Measurements from ENCODE around the gene NLRP4. TPM values are rescaled to one million over a fixed set of nuclear protein-coding genes. Genes with fewer than 3 reads are reported as not detected.

The NLRP4 gene, protein sequence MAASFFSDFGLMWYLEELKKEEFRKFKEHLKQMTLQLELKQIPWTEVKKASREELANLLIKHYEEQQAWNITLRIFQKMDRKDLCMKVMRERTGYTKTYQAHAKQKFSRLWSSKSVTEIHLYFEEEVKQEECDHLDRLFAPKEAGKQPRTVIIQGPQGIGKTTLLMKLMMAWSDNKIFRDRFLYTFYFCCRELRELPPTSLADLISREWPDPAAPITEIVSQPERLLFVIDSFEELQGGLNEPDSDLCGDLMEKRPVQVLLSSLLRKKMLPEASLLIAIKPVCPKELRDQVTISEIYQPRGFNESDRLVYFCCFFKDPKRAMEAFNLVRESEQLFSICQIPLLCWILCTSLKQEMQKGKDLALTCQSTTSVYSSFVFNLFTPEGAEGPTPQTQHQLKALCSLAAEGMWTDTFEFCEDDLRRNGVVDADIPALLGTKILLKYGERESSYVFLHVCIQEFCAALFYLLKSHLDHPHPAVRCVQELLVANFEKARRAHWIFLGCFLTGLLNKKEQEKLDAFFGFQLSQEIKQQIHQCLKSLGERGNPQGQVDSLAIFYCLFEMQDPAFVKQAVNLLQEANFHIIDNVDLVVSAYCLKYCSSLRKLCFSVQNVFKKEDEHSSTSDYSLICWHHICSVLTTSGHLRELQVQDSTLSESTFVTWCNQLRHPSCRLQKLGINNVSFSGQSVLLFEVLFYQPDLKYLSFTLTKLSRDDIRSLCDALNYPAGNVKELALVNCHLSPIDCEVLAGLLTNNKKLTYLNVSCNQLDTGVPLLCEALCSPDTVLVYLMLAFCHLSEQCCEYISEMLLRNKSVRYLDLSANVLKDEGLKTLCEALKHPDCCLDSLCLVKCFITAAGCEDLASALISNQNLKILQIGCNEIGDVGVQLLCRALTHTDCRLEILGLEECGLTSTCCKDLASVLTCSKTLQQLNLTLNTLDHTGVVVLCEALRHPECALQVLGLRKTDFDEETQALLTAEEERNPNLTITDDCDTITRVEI
- polyA plus RNA-seq (2013, experiment 1 of 4) = not detected
- polyA plus RNA-seq (2013, experiment 2 of 4) = not detected
- not detected for polyA plus RNA-seq (2013, experiment 3 of 4)
- not detected for polyA plus RNA-seq (2013, experiment 4 of 4)

DNA sequence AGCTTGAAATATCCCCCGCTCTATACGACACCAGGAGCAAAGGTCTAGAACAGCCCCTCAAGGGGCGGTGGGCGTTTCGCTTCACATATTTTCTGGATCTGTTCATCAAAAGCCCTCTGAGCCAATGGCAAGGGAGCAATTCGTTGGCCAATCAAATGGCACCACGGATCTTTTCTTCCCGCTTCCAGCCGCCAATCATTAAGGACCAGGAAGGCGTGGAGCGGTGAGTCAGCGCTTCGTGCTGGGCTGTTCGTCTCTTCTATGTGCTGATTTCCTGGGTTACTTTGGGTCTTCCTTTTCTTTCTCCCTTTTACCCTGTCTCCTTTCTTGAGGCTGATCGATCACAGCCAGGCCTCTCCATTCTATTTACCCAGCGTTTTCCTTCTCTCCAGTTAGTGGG is at the start of gene NLRP4:
TSS of gene NLRP4 (plus strand) at position 201 of the 400 bp plus-strand sequence. CDS start 15,541 bp downstream, outside the sequence.
- no peaks in the 10 kb centered on the region for H3K4me1 ChIP-seq (ENCODE audit: control insufficient read depth, insufficient read depth, low read length)
- 85 to 86% methylated on average over 15 to 16 of the region's 16 CpGs for whole genome bisulfite sequencing, 2 experiments
- H3K27ac ChIP-seq (ENCODE audit: insufficient read depth, low read depth, low read length, poor library complexity, severe bottlenecking) = no peak within 1 kb of the TSS
- H3K27me3 ChIP-seq (ENCODE audit: control insufficient read depth, insufficient read depth, low read length, poor library complexity, severe bottlenecking) = no peaks in the 10 kb centered on the region
- H3K9me3 ChIP-seq (ENCODE audit: control insufficient read depth, low read length) = peaks cover 6% of the 10 kb centered on the region
- H3K36me3 ChIP-seq (ENCODE audit: control insufficient read depth, insufficient read depth, low read length) = no peaks in the 10 kb centered on the region
- H3K4me3 ChIP-seq (ENCODE audit: insufficient read depth, low read depth, low read length) = no peak within 1 kb of the TSS

DNA sequence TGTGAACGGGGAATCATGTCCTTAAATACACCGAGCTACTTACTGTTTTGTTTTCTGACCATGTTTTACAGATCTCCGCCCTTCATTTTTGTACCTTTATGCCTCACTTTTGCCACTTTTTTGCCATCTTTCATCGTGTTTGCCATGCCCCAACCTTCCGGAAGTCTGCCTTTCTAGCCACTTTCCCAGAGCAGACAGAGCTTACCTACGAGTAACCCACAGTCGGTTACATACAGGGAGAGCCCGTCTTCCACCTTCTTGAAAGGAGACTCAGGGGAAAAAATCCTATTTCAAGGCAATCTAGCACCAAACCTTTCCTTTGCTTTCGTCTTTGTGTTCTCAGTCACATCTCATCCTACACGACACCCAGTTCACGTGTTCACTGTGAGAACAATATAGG is 41.3 kb upstream of the NLRP4 start:
- no peak overlapping the region for H3K4me3 ChIP-seq (ENCODE audit: insufficient read depth, low read depth, low read length)
- H3K27ac ChIP-seq (ENCODE audit: insufficient read depth, low read depth, low read length, poor library complexity, severe bottlenecking) = no peak overlapping the region
- no peaks in the 10 kb centered on the region for H3K27me3 ChIP-seq (ENCODE audit: control insufficient read depth, insufficient read depth, low read length, poor library complexity, severe bottlenecking)
- no peaks in the 10 kb centered on the region for H3K4me1 ChIP-seq (ENCODE audit: control insufficient read depth, insufficient read depth, low read length)
- H3K9me3 ChIP-seq (ENCODE audit: control insufficient read depth, low read length) = no peaks in the 10 kb centered on the region
- H3K36me3 ChIP-seq (ENCODE audit: control insufficient read depth, insufficient read depth, low read length) = no peaks in the 10 kb centered on the region
- 80 to 82% methylated on average over 11 of the region's 11 CpGs for WGBS, 2 experiments

DNA sequence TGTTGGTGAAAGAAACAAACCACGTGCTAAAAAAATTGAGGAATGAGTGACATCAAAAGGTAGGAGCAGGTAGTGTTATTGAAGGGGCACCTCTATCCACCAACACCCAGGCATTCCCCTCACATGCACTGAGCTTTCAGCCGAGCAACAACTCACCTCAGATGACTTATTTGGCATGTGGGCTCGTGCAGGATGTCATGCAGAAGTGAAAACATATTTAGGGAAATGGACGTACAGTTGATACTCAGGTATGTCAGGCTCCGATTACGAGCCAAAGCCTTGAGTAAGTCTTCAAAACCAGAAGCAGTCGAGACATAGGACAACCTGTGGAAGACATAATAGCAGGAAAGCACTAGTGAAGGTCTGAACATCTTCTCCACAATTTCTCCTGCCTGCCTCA is 34.9 kb upstream of the NLRP4 start:
- Histone ChIP-seq H3K4me3 (ENCODE audit: insufficient read depth, low read depth, low read length) (no peak overlapping the region), H3K27ac (ENCODE audit: insufficient read depth, low read depth, low read length, poor library complexity, severe bottlenecking) (no peak overlapping the region), H3K4me1 (ENCODE audit: control insufficient read depth, insufficient read depth, low read length) (no peaks in the 10 kb centered on the region), H3K36me3 (ENCODE audit: control insufficient read depth, insufficient read depth, low read length) (no peaks in the 10 kb centered on the region), H3K9me3 (ENCODE audit: control insufficient read depth, low read length) (no peaks in the 10 kb centered on the region), H3K27me3 (ENCODE audit: control insufficient read depth, insufficient read depth, low read length, poor library complexity, severe bottlenecking) (no peaks in the 10 kb centered on the region)
- WGBS, 2 experiments = 63 to 66% methylated on average over 7 of the region's 7 CpGs

DNA sequence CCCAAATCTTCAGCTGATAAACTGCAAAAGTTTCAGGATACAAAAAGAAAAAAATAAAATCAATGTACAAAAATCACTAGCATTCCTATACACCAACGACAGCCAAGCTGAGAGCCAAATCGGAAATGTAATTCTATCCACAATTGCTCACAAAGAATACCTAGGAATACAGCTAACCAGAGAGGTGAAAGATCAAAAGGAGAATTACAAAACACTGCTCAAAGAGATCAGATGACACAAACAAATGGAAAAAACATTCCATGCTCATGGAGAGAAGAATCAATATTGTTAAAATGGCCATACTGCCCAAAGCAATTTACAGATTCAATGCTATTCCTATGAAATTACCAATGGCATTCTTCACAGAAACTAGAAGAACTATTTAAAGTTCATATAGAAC is 34.1 kb upstream of the NLRP4 start:
- no peaks in the 10 kb centered on the region for H3K36me3 ChIP-seq (ENCODE audit: control insufficient read depth, insufficient read depth, low read length)
- no peaks in the 10 kb centered on the region for H3K27me3 ChIP-seq (ENCODE audit: control insufficient read depth, insufficient read depth, low read length, poor library complexity, severe bottlenecking)
- H3K9me3 ChIP-seq (ENCODE audit: control insufficient read depth, low read length) = no peaks in the 10 kb centered on the region
- 63 to 86% methylated on average over 2 of the region's 2 CpGs for WGBS, 2 experiments
- H3K4me1 ChIP-seq (ENCODE audit: control insufficient read depth, insufficient read depth, low read length) = no peaks in the 10 kb centered on the region
- H3K4me3 ChIP-seq (ENCODE audit: insufficient read depth, low read depth, low read length) = no peak overlapping the region
- H3K27ac ChIP-seq (ENCODE audit: insufficient read depth, low read depth, low read length, poor library complexity, severe bottlenecking) = no peak overlapping the region

DNA sequence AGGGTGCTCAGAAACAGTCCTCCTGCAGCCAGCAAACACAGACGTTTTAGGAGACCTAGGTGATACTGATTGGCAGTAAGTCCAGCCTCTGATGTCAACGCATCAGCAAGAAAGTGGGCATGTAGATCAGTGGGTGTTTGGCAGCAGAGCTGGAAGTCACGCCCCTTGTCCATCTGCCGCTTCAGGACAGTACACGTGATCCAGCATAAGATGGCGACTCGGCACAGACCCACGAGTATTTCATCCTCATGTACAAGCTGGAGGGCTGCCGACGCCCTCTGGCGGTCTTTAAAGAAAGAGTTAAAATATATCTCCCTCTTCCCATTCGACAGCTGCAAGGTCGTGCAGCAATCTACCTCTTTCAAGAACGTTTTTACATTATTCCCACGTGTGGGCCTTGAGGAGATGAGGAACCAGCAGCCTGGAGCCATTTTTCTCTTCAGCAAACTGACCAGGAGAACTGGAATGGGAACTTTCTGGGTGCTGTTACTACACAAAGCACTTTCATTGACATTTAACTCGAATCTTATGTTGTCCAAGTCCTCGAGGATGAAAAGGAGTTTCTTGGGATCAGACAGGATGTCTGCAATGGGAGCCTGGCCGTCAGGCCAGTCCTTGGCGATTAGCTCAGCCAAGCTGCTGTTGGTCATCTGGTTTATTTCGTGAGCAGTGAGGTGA is 26.8 kb upstream of the NLRP4 start:
- WGBS, 2 experiments = 51 to 54% methylated on average over 20 of the region's 20 CpGs
- Histone ChIP-seq H3K27me3 (ENCODE audit: control insufficient read depth, insufficient read depth, low read length, poor library complexity, severe bottlenecking) (no peaks in the 10 kb centered on the region), H3K4me3 (ENCODE audit: insufficient read depth, low read depth, low read length) (no peak overlapping the region), H3K36me3 (ENCODE audit: control insufficient read depth, insufficient read depth, low read length) (no peaks in the 10 kb centered on the region), H3K4me1 (ENCODE audit: control insufficient read depth, insufficient read depth, low read length) (no peaks in the 10 kb centered on the region), H3K27ac (ENCODE audit: insufficient read depth, low read depth, low read length, poor library complexity, severe bottlenecking) (no peak overlapping the region), H3K9me3 (ENCODE audit: control insufficient read depth, low read length) (peaks cover 6% of the 10 kb centered on the region)

DNA sequence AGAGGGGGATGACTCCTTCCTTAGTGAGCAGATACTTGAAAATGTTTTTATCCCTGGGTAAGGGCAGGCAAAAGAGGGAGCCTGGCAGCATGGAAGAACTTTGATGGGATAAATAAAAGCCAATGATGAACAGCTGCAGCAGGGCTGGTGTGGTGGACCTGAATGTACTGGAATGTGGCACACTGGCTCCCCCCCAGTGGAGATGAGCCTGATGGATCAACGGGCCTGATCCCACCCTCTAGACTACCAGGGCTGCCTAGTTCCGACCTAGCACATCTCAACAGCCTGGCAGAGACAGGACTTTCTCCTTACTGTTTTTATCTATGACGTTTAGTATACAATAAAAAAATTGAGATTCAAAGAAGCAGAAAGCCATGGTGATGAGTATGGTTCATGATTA is 25.0 kb upstream of the NLRP4 start:
- peaks cover 6% of the 10 kb centered on the region for H3K9me3 ChIP-seq (ENCODE audit: control insufficient read depth, low read length)
- H3K27me3 ChIP-seq (ENCODE audit: control insufficient read depth, insufficient read depth, low read length, poor library complexity, severe bottlenecking) = no peaks in the 10 kb centered on the region
- 59 to 78% methylated on average over 2 to 3 of the region's 3 CpGs for WGBS, 2 experiments
- H3K4me3 ChIP-seq (ENCODE audit: insufficient read depth, low read depth, low read length) = no peak overlapping the region
- H3K36me3 ChIP-seq (ENCODE audit: control insufficient read depth, insufficient read depth, low read length) = no peaks in the 10 kb centered on the region
- H3K4me1 ChIP-seq (ENCODE audit: control insufficient read depth, insufficient read depth, low read length) = no peaks in the 10 kb centered on the region
- H3K27ac ChIP-seq (ENCODE audit: insufficient read depth, low read depth, low read length, poor library complexity, severe bottlenecking) = no peak overlapping the region

DNA sequence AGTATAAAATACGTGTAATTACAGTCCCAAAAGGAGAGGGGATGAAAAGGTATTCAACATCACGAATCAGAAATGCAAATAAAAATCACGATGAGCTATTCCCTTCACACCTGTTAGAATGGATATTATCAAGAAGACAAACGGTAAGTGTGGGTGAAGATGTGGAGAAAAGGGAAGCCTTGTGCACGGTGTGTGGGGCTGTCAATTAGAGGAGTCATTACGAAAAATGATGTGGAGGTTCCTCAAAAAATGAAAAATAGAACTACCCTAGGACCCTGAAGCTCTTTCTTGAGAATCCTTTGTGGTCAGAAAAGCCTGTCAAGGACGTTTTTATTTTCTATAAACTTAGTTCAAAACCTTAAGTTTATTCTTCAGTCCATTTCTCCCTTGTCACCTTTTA is 23.9 kb upstream of the NLRP4 start:
- Histone ChIP-seq H3K36me3 (ENCODE audit: control insufficient read depth, insufficient read depth, low read length) (no peaks in the 10 kb centered on the region), H3K27me3 (ENCODE audit: control insufficient read depth, insufficient read depth, low read length, poor library complexity, severe bottlenecking) (no peaks in the 10 kb centered on the region), H3K27ac (ENCODE audit: insufficient read depth, low read depth, low read length, poor library complexity, severe bottlenecking) (no peak overlapping the region), H3K9me3 (ENCODE audit: control insufficient read depth, low read length) (peaks cover 6% of the 10 kb centered on the region), H3K4me1 (ENCODE audit: control insufficient read depth, insufficient read depth, low read length) (no peaks in the 10 kb centered on the region), H3K4me3 (ENCODE audit: insufficient read depth, low read depth, low read length) (no peak overlapping the region)
- 44 to 47% methylated on average over 7 of the region's 7 CpGs for WGBS, 2 experiments

DNA sequence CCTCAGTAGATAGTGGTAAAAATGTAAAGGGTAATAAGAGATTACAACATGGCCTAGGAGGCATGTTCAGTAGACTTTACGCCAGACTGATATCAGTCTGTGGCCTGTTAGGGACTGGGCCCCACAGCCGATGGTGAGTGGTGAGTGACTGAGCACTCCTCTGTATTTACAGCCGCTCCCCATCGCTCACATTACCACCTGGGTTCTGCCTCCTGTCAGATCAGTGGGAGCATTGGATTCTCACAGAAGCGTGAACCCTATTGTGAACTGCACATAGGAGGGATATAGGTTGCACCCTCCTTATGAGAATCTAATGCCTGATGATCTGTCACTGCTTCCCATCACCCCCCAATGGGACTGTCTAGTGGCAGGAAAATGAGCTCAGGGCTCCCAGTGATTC is 22.4 kb upstream of the NLRP4 start:
- Histone ChIP-seq H3K9me3 (ENCODE audit: control insufficient read depth, low read length) (peaks cover 3% of the 10 kb centered on the region), H3K4me3 (ENCODE audit: insufficient read depth, low read depth, low read length) (no peak overlapping the region), H3K27me3 (ENCODE audit: control insufficient read depth, insufficient read depth, low read length, poor library complexity, severe bottlenecking) (no peaks in the 10 kb centered on the region), H3K36me3 (ENCODE audit: control insufficient read depth, insufficient read depth, low read length) (no peaks in the 10 kb centered on the region), H3K4me1 (ENCODE audit: control insufficient read depth, insufficient read depth, low read length) (no peaks in the 10 kb centered on the region), H3K27ac (ENCODE audit: insufficient read depth, low read depth, low read length, poor library complexity, severe bottlenecking) (no peak overlapping the region)
- WGBS, 2 experiments = 85% methylated on average over 5 of the region's 5 CpGs

DNA sequence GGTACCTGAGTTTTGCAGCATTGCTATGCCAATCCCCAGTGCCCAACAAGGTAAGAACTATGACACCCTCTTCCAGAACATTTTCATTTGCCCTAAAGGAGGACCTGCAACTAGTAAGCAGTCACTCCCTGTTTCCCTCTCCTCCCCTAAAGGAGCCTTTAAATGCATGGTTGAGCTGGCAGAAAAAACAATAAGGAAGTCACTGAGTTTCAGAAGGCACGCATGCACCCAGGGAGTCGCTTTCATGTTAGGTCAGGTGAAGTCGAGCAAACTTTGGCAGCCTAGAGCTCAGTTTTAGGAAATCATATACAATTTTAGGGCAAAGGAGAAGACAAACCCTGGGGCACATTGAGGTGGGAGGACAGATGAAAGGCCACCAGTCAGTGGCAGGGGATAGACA is 16.3 kb upstream of the NLRP4 start:
- no peak overlapping the region for H3K27ac ChIP-seq (ENCODE audit: insufficient read depth, low read depth, low read length, poor library complexity, severe bottlenecking)
- H3K36me3 ChIP-seq (ENCODE audit: control insufficient read depth, insufficient read depth, low read length) = no peaks in the 10 kb centered on the region
- H3K4me3 ChIP-seq (ENCODE audit: insufficient read depth, low read depth, low read length) = no peak overlapping the region
- H3K9me3 ChIP-seq (ENCODE audit: control insufficient read depth, low read length) = peaks cover 2% of the 10 kb centered on the region
- H3K4me1 ChIP-seq (ENCODE audit: control insufficient read depth, insufficient read depth, low read length) = no peaks in the 10 kb centered on the region
- H3K27me3 ChIP-seq (ENCODE audit: control insufficient read depth, insufficient read depth, low read length, poor library complexity, severe bottlenecking) = no peaks in the 10 kb centered on the region
- WGBS, 2 experiments = 76% methylated on average over 3 of the region's 3 CpGs
